Testis (tissue), 2 donors: ENCODE data around the gene CCDC60.

ENCODE experiments used
- POLR2A ChIP-seq: fragments of 450-650 bp; IDR thresholded peaks from one replicate; pipeline ENCODE4 v1.6.1; 2017; ENCODE audit warnings: antibody characterized with exemption, mild to moderate bottlenecking, moderate library complexity
- TF ChIP-seq, protein P1 (sequence below), 3 experiments: fragments of 450-650 bp in 2 of 3; fragments of 200-600 bp in 1 of 3; sonication (generic) in 1 of 3; IDR thresholded peaks; one replicate each; pipeline ENCODE4 v1.5.1; 2016 to 2019; ENCODE audit warnings: antibody characterized with exemption in 3 of 3, mild to moderate bottlenecking in 2 of 3, moderate library complexity in 1 of 3

DNA sequence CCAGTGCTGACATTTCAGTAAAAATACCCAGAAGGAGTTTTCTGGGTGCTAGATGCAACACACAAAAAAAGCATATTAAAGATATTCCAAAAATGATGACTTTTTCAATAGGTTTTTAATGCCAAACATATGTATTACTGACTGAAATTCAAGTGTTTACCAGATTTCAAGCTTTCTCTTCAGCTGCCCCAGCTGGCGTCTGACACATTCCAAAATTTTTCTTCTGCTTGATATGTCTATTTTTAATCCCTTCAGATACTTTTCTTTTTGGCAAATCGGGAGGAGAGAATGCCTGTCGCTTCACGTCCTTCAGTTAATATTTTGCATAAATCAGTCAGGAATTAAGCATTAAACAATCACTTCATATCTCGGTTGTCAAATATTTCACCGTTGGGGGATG is 7.1 kb upstream of the CCDC60 start:
- TF ChIP-seq, protein P1, sequence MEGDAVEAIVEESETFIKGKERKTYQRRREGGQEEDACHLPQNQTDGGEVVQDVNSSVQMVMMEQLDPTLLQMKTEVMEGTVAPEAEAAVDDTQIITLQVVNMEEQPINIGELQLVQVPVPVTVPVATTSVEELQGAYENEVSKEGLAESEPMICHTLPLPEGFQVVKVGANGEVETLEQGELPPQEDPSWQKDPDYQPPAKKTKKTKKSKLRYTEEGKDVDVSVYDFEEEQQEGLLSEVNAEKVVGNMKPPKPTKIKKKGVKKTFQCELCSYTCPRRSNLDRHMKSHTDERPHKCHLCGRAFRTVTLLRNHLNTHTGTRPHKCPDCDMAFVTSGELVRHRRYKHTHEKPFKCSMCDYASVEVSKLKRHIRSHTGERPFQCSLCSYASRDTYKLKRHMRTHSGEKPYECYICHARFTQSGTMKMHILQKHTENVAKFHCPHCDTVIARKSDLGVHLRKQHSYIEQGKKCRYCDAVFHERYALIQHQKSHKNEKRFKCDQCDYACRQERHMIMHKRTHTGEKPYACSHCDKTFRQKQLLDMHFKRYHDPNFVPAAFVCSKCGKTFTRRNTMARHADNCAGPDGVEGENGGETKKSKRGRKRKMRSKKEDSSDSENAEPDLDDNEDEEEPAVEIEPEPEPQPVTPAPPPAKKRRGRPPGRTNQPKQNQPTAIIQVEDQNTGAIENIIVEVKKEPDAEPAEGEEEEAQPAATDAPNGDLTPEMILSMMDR (IDR thresholded peaks at IDR 0.05): no peak
- no peak for TF ChIP-seq POLR2A
